ENCODE data around the gene ARL17B.
"Not testable (repeated sequence)": the region's sequence is repeated elsewhere in the genome, so short reads cannot be mapped to it uniquely, and the experiment has no call there.

DNA sequence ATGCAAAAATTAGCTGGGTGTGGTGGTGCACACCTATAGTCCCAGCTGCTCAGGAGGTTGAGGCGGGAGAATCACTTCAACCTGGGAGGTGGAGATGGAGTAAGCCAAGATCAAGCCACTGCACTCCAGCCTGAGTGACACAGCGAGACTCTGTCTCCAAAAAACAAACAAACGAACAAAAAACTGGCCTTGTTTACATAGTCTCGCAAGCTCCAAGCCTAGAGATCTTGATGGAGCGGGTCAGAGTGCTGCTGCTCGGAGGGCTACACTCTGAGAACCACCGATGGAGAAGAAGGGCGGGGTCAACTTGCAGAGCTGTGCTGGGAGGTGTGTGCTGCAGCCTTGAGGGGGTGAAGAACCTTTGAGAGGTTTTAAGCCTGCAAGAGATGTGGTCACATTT is 130.2 kb downstream of the ARL17B start:
- TF ChIP-seq POLR2AphosphoS5 (IDR thresholded peaks at IDR 0.05; ENCODE audit: low read depth), result not testable (repeated sequence)
- TF ChIP-seq, protein P1, sequence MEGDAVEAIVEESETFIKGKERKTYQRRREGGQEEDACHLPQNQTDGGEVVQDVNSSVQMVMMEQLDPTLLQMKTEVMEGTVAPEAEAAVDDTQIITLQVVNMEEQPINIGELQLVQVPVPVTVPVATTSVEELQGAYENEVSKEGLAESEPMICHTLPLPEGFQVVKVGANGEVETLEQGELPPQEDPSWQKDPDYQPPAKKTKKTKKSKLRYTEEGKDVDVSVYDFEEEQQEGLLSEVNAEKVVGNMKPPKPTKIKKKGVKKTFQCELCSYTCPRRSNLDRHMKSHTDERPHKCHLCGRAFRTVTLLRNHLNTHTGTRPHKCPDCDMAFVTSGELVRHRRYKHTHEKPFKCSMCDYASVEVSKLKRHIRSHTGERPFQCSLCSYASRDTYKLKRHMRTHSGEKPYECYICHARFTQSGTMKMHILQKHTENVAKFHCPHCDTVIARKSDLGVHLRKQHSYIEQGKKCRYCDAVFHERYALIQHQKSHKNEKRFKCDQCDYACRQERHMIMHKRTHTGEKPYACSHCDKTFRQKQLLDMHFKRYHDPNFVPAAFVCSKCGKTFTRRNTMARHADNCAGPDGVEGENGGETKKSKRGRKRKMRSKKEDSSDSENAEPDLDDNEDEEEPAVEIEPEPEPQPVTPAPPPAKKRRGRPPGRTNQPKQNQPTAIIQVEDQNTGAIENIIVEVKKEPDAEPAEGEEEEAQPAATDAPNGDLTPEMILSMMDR (IDR thresholded peaks at IDR 0.05; ENCODE audit: insufficient read depth, low read length), result not testable (repeated sequence)
